ENCODE measurements around the gene UCP2.

Gene UCP2

GRCh38 chr11:74011360-74012073, 28.9 kb upstream of the UCP2 start:
- DNase-seq: no peak

DNA sequence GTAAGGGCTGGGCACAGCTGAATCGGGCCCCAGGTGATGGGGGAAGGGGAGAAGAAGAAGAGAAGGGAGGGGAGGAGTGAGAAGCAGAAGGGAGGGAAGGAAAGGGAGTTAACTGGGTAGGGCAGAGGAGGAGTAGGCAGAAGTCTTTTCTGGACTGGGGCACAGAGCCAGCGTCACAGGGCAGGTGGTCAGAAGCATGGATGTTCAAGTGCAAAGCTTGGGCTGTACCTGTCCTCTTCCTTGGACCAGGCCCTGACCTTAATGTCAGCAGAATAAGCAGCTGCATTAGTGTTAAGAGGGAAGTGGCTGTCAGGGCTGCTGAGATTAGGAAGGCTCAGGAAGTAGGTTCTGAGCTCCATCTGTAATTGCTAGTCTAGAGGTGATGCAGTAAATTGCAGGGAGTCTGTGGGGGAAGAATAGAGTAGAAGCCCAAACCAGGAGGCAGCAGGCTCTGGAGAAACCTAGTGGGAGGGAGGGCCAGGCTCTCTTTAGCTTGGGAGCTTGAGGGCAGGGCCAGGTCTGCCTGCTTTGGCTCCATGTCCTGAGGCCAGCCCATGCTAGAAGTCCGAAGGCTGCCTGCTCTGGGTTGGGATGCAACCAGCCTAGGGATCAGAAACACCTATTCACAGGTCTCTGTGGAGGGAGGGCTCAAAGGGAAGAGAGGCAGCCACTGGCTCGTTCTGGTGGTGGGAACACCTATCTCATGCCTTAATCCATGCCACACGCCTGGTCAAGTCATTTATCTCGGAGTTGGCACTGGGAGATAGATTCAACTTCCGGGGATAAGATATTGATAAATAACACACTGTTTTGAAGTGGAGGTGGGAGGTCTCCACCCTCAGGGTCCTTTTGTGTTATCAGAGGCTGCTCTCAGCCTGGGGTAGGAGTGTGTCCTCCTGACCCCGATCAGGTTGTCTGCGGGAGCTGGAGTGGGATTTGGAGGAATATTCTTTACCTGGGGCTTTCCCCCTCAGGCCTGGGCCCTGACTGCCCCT, 28.0 kb upstream of the UCP2 start:
- no peak for DNase-seq

DNA sequence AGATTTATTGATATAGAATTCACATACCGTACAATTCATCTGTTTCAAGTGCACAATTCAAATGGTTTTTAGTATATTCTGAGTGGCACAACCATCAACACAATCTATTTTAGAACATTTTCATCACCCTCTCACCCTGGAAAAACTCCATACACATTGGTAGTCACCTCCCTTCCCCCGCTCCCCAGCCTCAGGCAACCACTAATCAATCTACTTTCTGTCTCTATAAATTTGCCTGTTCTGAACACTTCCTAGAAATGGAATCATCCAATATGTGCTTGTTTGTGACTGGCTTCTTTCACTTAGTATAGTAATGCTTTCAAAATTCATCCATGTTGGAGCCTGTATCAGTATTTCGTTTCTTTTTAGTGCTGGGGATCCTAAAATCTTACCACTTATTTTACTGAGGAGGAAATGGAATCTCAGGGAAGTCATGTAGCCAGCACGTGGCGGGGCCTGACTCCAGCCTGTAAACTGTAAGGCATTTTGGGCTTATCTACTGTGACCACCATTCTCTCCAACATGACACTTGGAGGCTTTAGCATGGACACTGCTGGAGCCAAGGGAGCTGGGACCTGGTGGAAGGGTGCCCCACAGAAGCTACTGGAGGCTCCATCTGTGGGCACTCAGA, 27.1 kb upstream of the UCP2 start:
- DNase-seq: no peak

DNA sequence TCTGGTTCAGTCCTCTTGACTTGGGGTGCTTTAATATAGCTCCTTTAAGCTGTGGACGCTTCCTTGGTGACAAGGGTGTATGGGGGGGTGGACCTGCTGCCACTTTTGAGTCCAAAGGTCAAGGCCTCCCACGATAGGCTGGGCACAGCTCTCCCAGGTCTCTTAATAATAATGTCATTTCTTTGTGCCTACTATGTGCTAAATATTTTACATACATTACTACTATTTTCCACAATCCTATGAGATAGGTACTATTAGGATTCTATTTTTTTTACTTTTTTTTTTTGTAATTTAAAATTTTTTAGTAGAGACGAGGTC, 26.5 kb upstream of the UCP2 start:
- no peak for DNase-seq

DNA sequence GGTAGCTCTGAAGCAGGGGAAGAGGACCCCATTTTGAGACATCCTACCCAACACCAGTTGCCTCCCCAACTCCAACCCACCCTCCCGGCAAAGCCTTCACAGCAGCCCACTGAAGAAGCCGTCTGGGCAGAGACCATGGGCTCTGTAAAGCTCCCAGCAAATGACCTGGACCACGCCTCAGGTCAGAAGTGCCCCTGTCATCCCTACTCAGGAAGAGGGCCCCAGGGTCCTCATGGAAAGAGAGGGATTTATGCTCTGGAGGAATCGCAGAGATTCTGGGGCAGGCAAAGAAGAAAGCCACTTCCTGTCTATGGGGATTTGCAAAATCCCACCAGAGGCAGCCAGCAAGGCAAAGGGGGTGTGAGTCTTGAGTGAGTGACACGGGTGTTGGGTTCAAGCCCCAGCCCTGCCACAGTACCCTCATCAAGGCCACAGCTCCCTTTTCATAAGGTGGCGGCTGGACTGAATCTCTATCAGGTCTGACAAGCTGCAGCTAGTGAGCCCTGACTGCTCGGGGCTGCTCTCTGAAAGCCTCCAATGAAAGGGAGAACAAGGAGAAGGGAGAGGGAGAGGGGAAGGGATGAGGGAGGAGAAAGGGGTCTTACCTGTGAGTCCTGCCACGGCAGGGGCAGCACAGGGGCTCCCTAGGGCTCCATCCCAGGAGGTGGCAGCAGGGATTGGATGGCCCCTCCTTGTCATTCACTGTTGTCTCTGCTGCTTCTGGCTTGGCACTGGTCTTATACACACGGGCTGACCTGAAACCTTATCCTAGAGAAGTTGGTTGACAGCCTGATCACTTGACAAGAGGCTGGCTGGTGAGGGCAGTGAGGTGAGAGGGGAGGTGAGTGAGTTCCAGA, 26.0 kb upstream of the UCP2 start, which contains the start of gene UCP3:
Gene UCP3 (minus strand): TSS at position 713 of the 857 bp plus-strand sequence. CDS start 2,043 bp downstream, outside the sequence.
- DNase-seq: no peak

DNA sequence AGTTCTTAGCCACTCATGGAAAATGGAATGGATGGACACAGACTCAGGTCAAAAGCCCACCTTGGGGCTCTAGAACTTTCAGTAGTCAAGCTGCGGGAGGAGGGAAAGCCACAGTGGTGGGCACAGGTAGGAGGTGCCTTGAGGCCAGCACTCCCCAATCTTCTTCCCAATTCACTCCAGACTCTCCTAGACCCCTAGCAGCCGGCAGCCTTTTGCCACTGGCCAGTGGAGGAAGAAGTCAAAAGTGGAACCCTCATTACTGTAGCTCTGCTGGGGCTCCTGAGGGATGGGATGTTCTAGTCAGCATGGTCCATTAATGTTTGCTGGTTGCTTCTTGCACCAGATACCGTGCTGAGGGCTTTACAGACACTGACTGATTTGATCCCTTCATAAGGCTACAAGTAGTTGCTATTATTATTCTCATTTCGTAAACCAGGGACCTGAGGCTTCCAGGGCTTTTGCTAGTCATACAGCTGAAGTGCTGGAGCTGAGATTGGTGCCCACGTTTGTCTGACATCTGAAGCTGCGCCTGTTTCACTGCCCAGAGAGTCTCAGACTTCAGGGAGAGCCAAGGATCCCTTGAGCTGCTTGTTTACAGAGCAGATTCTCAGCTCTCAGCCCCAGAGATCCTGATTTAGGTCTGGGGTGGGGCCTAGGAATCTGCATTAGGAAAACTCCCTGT, 25.2 kb upstream of the UCP2 start:
- no peak for DNase-seq

- no peak for DNase-seq
Observed at GRCh38 chr11:74006743-74007304, 24.2 kb upstream of the UCP2 start.

GRCh38 chr11:74005721-74006517, 23.3 kb upstream of the UCP2 start:
- DNase-seq: no peak

- no peak for DNase-seq
Observed at GRCh38 chr11:74004759-74005615, 22.3 kb upstream of the UCP2 start.

GRCh38 chr11:74004046-74004695, 21.5 kb upstream of the UCP2 start:
- no peak for DNase-seq

DNA sequence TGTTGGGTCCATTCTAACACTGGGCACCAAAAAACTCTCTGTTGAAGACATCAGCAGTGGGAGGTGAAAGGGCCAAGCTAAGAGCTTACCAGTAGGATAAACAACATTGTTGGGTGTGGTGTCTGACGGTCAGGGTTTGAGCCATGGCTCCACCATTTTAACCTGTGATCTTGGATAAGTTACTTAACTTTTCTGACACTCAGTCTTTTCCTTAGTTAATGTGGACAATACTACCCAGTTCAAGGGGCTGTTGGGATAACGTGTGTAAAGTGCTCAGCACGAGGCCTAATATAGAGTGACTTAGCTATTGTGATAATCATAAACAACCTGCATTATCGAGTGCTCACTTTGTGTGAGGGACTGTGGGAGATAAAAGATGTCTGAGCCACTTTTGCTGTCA, 20.2 kb upstream of the UCP2 start:
- no peak for DNase-seq

- DNase-seq: no peak
Observed at GRCh38 chr11:74001822-74002286, 19.2 kb upstream of the UCP2 start.

DNA sequence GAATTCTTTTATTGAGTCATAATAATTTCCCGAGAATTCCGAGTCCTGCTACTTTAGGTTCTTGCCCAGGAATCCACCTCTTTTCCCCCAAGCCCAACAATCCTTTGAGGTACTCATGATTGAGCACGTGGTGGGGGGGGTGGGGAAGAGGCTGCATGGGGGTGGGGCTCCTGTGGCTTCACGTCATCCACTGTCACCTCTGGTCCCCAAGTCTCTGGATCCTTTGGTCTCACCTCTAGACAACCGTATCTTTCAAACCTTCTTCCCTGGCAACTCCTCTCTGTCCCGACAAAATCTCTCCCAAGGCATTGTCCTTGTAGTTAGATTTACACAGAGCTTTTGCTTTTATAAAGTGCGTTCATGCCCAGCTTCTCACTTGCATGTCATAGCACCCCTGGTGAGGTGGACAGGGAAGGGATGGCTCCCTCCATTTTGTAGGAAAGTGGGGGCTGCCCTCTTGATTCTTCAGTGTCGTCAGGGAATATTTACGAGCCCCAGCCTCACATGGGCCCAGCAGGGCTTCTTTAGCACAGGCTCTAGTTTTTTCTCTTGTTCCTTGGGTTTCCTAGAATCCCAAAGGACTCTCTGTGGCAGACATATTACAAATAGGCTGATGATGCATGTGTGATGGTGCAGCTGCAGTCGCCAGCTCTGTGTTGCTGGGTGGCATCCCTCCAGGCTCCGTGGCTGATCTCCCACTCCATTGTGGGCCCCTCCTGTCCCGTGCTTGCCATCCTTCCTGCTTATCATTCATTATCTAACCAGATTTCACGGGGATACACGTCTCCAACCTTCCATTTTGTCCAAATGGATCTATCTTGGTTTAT, 17.9 kb upstream of the UCP2 start:
- DNase-seq: no peak

GRCh38 chr11:73999581-74000306, 17.1 kb upstream of the UCP2 start:
- no peak for DNase-seq

DNA sequence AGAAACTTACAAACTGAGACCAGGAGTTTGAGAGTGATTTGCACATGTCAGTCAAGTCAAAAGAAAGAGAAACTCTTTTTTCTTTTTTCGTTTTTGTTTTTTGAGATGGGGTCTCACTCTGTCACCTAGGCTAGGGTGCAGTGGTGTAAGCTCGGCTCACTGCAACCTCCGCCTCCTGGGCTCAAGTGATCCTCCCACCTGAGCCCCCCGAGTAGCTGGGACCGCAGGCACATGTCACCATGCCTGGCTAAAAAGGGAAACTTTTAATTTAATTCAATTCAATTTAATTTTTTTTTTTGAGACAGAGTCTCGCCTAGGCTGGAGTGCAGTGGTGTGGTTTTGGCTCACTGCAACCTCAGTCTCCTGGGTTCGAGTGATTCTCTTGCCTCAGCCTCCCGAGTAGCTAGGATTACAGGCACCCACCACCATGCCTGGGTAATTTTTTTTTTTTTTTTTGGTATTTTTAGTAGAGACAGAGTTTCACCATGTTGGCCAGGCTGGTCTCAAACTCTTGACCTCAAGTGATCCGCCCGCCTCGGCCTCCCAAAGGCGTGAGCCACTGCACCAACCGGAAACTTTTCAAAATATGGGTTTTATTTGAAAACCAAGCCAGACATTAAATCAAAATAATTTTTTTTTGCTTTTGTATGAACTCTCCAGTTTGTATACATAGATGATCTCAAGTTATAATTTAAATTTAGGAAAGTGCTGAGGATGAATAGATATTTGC, 16.4 kb upstream of the UCP2 start:
- DNase-seq: no peak

- no peak for DNase-seq
Observed at GRCh38 chr11:73997120-73997770, 14.6 kb upstream of the UCP2 start.

Data from right kidney (tissue), 1 donor.